DND-41 (cell line): ENCODE results near the gene TMEM184B.

Experiments used
- ATAC-seq: fragments of 200-7000 bp; cut with Tn5 transposase; 3 replicates; pipeline ENCODE4 v1.9.1; 2021; ENCODE audit warnings: low read depth; ENCODE audit not compliant: insufficient read depth
- DNase-seq: peaks from one replicate; pipeline ENCODE4 v3.0.0-alpha.2; 2020
- H2AFZ ChIP-seq: 2 replicates; pipeline ENCODE4 v1.6.0; 2012; ENCODE audit warnings: low read depth, low read length
- H3K27ac ChIP-seq: 2 replicates; pipeline ENCODE4 v1.5.1; 2012; ENCODE audit warnings: low read length, inconsistent platforms
- H3K27me3 ChIP-seq: fragments of 200-600 bp; sonication (generic); 2 replicates; pipeline ENCODE4 v1.6.0; 2012; ENCODE audit warnings: low read length, mild to moderate bottlenecking, inconsistent platforms; ENCODE audit not compliant: insufficient read depth, poor library complexity
- H3K36me3 ChIP-seq: 2 replicates; pipeline ENCODE4 v1.5.1; 2012; ENCODE audit warnings: low read length, inconsistent platforms; ENCODE audit not compliant: insufficient read depth
- H3K4me1 ChIP-seq: 2 replicates; pipeline ENCODE4 v1.5.1; 2012; ENCODE audit warnings: mild to moderate bottlenecking, low read length; ENCODE audit not compliant: insufficient read depth
- H3K4me2 ChIP-seq: 2 replicates; pipeline ENCODE4 v1.6.0; 2012; ENCODE audit warnings: mild to moderate bottlenecking, moderate library complexity, low read length, inconsistent platforms; ENCODE audit not compliant: insufficient read depth
- H3K4me3 ChIP-seq, 2 experiments: fragments of 200-600 bp in 1 of 2; shearing (Covaris generic) in 1 of 2; 2 replicates each; pipeline ENCODE4 v1.5.1; 2012 to 2016; ENCODE audit warnings: inconsistent platforms in 2 of 2, low read length in 2 of 2, mild to moderate bottlenecking in 2 of 2, low read depth in 1 of 2, moderate library complexity in 1 of 2
- H3K79me2 ChIP-seq: 2 replicates; pipeline ENCODE4 v1.6.0; 2012; ENCODE audit warnings: low read length, inconsistent platforms; ENCODE audit not compliant: insufficient read depth
- H3K9ac ChIP-seq: 2 replicates; pipeline ENCODE4 v1.6.0; 2012; ENCODE audit warnings: low read depth, mild to moderate bottlenecking, inconsistent platforms, low read length, moderate library complexity
- H3K9me3 ChIP-seq: 2 replicates; pipeline ENCODE4 v1.5.1; 2012; ENCODE audit warnings: low read length, moderate library complexity, mild to moderate bottlenecking, inconsistent platforms; ENCODE audit not compliant: insufficient read depth, severe bottlenecking
- H4K20me1 ChIP-seq: 2 replicates; pipeline ENCODE4 v1.6.0; 2012; ENCODE audit warnings: low read length; ENCODE audit not compliant: insufficient read depth
- CTCF ChIP-seq: IDR thresholded peaks from 2 replicates; pipeline ENCODE4 v1.5.1; 2012; ENCODE audit warnings: borderline replicate concordance, low read length, moderate library complexity, mild to moderate bottlenecking; ENCODE audit not compliant: poor library complexity, severe bottlenecking; ENCODE audit errors: extremely low read depth
- EZH2 ChIP-seq: IDR thresholded peaks from 3 replicates; pipeline ENCODE4 v1.6.1; 2012; ENCODE audit warnings: borderline replicate concordance, low read depth, mild to moderate bottlenecking, moderate library complexity, low read length, inconsistent platforms; ENCODE audit not compliant: severe bottlenecking

TMEM184B gene

DNA sequence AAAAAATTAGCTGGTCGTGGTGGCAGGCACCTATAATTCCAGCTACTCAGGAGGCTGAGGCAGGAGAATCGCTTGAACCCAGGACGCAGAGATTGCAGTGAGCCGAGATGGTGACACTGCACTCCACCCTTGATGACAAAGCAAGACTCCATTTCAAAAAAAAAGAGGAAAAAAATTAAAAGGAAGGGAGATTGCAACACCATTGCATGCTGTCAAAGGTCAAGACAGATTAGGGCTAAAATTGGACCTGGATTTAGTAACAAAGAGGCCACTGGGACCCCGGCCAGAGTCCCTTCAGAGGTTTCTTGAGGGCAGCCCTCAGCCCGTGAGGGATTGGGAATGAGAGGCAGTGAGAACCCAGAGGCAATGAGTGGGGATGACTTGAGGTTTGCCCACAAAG is 79.2 kb downstream of the TMEM184B start:
- Histone ChIP-seq H3K9me3 (no peaks in the 10 kb centered on the region), H4K20me1 (no peaks in the 10 kb centered on the region), H3K4me1 (peaks cover 3% of the 10 kb centered on the region; the same call in 1 of the 2 replicates), H3K27ac (no peak overlapping the region), H3K79me2 (no peaks in the 10 kb centered on the region), H3K36me3 (no peaks in the 10 kb centered on the region), H3K4me2 (no peak overlapping the region), H2AFZ (no peak overlapping the region), H3K9ac (no peak overlapping the region), H3K4me3 (no peak overlapping the region), H3K27me3 (peaks cover 2% of the 10 kb centered on the region)
- ATAC-seq (no peak), DNase-seq (no peak)
- TF ChIP-seq CTCF (no peak), EZH2 (no peak)

- Histone ChIP-seq H3K9ac (no peak overlapping the region), H2AFZ (no peak overlapping the region), H3K27ac (no peak overlapping the region), H3K4me1 (peaks cover 3% of the 10 kb centered on the region; the same call in 1 of the 2 replicates), H3K4me2 (no peak overlapping the region), H3K36me3 (no peaks in the 10 kb centered on the region), H3K4me3 (no peak overlapping the region), H4K20me1 (no peaks in the 10 kb centered on the region), H3K9me3 (no peaks in the 10 kb centered on the region), H3K27me3 (peaks cover 2% of the 10 kb centered on the region), H3K79me2 (no peaks in the 10 kb centered on the region)
- ATAC-seq (no peak), DNase-seq (no peak)
- TF ChIP-seq EZH2 (no peak), CTCF (no peak)
Measured at GRCh38 chr22:38192475-38192863, 80.3 kb downstream of the TMEM184B start.

- ATAC-seq (no peak), DNase-seq (no peak)
- no peak overlapping the region for H3K4me3 ChIP-seq
- H3K27me3 ChIP-seq = peaks cover 2% of the 10 kb centered on the region
- H3K9me3 ChIP-seq = no peaks in the 10 kb centered on the region
- peaks cover 3% of the 10 kb centered on the region; the same call in 1 of the 2 replicates for H3K4me1 ChIP-seq
- H2AFZ ChIP-seq = no peak overlapping the region
- no peak overlapping the region for H3K4me2 ChIP-seq
- no peak overlapping the region for H3K9ac ChIP-seq
- no peaks in the 10 kb centered on the region for H3K36me3 ChIP-seq
- H3K27ac ChIP-seq = no peak overlapping the region
- TF ChIP-seq EZH2 (no peak), CTCF (no peak)
- H3K79me2 ChIP-seq = no peaks in the 10 kb centered on the region
- no peaks in the 10 kb centered on the region for H4K20me1 ChIP-seq
Measured at GRCh38 chr22:38191731-38192474, 80.9 kb downstream of the TMEM184B start.
